GM18858 (cell line): ENCODE results near the gene SPTB.

Experiments used
- ATAC-seq: cut with Tn5 transposase; IDR thresholded peaks from one replicate; pipeline ENCODE4 v1.9.1; 2021; ENCODE audit not compliant: unreplicated experiment

SPTB gene

DNA sequence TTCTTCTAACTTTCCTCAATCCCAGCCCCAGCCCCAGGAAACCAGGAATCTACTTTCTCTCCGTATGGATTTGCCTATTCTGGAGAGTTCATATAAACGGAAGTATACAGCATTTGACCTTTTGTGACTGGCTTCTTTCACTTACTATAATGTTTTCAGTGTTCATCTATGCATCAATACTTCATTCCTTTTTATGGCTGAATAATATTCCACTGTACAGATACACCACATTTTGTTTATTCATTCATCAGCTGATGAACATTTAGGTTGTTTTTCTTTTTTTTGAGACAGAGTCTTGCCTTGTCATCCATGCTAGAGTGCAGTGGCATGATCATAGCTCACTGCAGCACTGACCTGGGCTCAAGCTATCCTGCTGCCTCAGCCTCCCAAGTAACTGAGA, 179.4 kb downstream of the SPTB start:
- ATAC-seq, result no peak

- ATAC-seq, result no peak
Observed at GRCh38 chr14:64698903-64699302, 180.8 kb downstream of the SPTB start.

DNA sequence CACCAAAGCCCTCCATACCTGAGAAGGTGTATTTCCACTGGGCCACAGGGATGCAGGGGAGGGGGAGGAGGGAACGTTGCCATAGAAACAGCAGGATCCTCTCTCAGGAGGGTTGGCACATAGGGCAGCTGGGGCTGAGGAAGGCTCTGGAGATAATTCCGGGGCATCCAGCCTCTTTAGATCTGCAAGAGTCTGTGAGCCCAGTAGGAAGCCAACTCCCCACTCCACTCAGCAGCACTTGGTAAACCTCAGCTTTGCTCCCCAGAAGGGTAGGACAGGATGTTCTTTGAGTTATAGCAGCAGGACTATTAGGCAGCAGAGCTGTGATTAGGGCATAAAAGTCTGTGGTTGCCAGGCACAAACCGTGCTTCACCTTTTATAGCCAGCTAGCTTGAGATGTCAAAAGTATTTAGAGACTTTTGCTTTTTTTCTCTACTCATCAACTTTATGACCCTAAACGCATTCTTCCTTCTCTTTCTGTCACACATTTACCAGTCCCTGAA, 183.3 kb downstream of the SPTB start:
- no peak for ATAC-seq
